ENCODE measurements around the gene DCN.

GRCh38 chr12:91110311-91110924, 72.2 kb downstream of the DCN start:
- TF ChIP-seq CTCF (IDR thresholded peaks at IDR 0.05) = no peak
- TF ChIP-seq POLR2A (IDR thresholded peaks at IDR 0.05) = no peak
